Measurements from ENCODE around the gene IDH3G.

- TF ChIP-seq, protein P1, sequence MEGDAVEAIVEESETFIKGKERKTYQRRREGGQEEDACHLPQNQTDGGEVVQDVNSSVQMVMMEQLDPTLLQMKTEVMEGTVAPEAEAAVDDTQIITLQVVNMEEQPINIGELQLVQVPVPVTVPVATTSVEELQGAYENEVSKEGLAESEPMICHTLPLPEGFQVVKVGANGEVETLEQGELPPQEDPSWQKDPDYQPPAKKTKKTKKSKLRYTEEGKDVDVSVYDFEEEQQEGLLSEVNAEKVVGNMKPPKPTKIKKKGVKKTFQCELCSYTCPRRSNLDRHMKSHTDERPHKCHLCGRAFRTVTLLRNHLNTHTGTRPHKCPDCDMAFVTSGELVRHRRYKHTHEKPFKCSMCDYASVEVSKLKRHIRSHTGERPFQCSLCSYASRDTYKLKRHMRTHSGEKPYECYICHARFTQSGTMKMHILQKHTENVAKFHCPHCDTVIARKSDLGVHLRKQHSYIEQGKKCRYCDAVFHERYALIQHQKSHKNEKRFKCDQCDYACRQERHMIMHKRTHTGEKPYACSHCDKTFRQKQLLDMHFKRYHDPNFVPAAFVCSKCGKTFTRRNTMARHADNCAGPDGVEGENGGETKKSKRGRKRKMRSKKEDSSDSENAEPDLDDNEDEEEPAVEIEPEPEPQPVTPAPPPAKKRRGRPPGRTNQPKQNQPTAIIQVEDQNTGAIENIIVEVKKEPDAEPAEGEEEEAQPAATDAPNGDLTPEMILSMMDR (conservative IDR thresholded peaks at IDR 0.05; ENCODE audit: low read length), result no peak
- no peak for TF ChIP-seq EZH2phosphoT487 (IDR thresholded peaks at IDR 0.05; ENCODE audit: borderline replicate concordance, low read depth, low read length)
These were observed 23.4 kb downstream of the IDH3G start for GRCh38 chrX:153770601-153771414.
